ENCODE measurements around the gene FSTL4.

FSTL4 gene

GRCh38 chr5:133469846-133470245 is 142.5 kb downstream of the FSTL4 start:
- no peak for ATAC-seq (ENCODE audit: low read depth)
- DNase-seq (ENCODE audit: low spot score), result no peak
- H3K4me1 ChIP-seq (ENCODE audit: insufficient read depth, poor library complexity, severe bottlenecking), result no peaks in the 10 kb centered on the region
- TF ChIP-seq CTCF (IDR thresholded peaks at IDR 0.05; ENCODE audit: poor library complexity, severe bottlenecking), result no peak
- no peaks in the 10 kb centered on the region for H3K9me3 ChIP-seq (ENCODE audit: severe bottlenecking)
- H3K36me3 ChIP-seq (ENCODE audit: low read depth), result no peaks in the 10 kb centered on the region
- no peak overlapping the region for H3K27ac ChIP-seq (ENCODE audit: poor library complexity, severe bottlenecking)
- no peak overlapping the region for H3K4me3 ChIP-seq (ENCODE audit: severe bottlenecking)
- H3K27me3 ChIP-seq (ENCODE audit: insufficient read depth, poor library complexity, severe bottlenecking), result no peaks in the 10 kb centered on the region

- Histone ChIP-seq H3K27ac (ENCODE audit: poor library complexity, severe bottlenecking) (no peak overlapping the region), H3K9me3 (ENCODE audit: severe bottlenecking) (no peaks in the 10 kb centered on the region), H3K36me3 (ENCODE audit: low read depth) (no peaks in the 10 kb centered on the region), H3K4me1 (ENCODE audit: insufficient read depth, poor library complexity, severe bottlenecking) (no peaks in the 10 kb centered on the region), H3K27me3 (ENCODE audit: insufficient read depth, poor library complexity, severe bottlenecking) (no peaks in the 10 kb centered on the region), H3K4me3 (ENCODE audit: severe bottlenecking) (no peak overlapping the region)
- DNase-seq (ENCODE audit: low spot score) (no peak), ATAC-seq (ENCODE audit: low read depth) (no peak)
- no peak for TF ChIP-seq CTCF (IDR thresholded peaks at IDR 0.05; ENCODE audit: poor library complexity, severe bottlenecking)
These were observed 143.1 kb downstream of the FSTL4 start for GRCh38 chr5:133469252-133469651.

- no peak overlapping the region for H3K4me3 ChIP-seq (ENCODE audit: severe bottlenecking)
- no peak for TF ChIP-seq CTCF (IDR thresholded peaks at IDR 0.05; ENCODE audit: poor library complexity, severe bottlenecking)
- H3K36me3 ChIP-seq (ENCODE audit: low read depth), result no peaks in the 10 kb centered on the region
- H3K9me3 ChIP-seq (ENCODE audit: severe bottlenecking), result no peaks in the 10 kb centered on the region
- H3K27me3 ChIP-seq (ENCODE audit: insufficient read depth, poor library complexity, severe bottlenecking), result no peaks in the 10 kb centered on the region
- DNase-seq (ENCODE audit: low spot score), result no peak
- ATAC-seq (ENCODE audit: low read depth), result no peak
- no peaks in the 10 kb centered on the region for H3K4me1 ChIP-seq (ENCODE audit: insufficient read depth, poor library complexity, severe bottlenecking)
- no peak overlapping the region for H3K27ac ChIP-seq (ENCODE audit: poor library complexity, severe bottlenecking)
These were observed 143.7 kb downstream of the FSTL4 start for GRCh38 chr5:133468596-133468995.

GRCh38 chr5:133467826-133468463 is 144.4 kb downstream of the FSTL4 start:
- Histone ChIP-seq H3K27ac (ENCODE audit: poor library complexity, severe bottlenecking) (no peak overlapping the region), H3K4me3 (ENCODE audit: severe bottlenecking) (no peak overlapping the region), H3K4me1 (ENCODE audit: insufficient read depth, poor library complexity, severe bottlenecking) (no peaks in the 10 kb centered on the region), H3K36me3 (ENCODE audit: low read depth) (no peaks in the 10 kb centered on the region), H3K9me3 (ENCODE audit: severe bottlenecking) (no peaks in the 10 kb centered on the region), H3K27me3 (ENCODE audit: insufficient read depth, poor library complexity, severe bottlenecking) (no peaks in the 10 kb centered on the region)
- no peak for TF ChIP-seq CTCF (IDR thresholded peaks at IDR 0.05; ENCODE audit: poor library complexity, severe bottlenecking)
- DNase-seq (ENCODE audit: low spot score) (no peak), ATAC-seq (ENCODE audit: low read depth) (no peak)

- H3K27ac ChIP-seq (ENCODE audit: poor library complexity, severe bottlenecking), result no peak overlapping the region
- no peak for TF ChIP-seq CTCF (IDR thresholded peaks at IDR 0.05; ENCODE audit: poor library complexity, severe bottlenecking)
- no peaks in the 10 kb centered on the region for H3K27me3 ChIP-seq (ENCODE audit: insufficient read depth, poor library complexity, severe bottlenecking)
- no peaks in the 10 kb centered on the region for H3K4me1 ChIP-seq (ENCODE audit: insufficient read depth, poor library complexity, severe bottlenecking)
- no peaks in the 10 kb centered on the region for H3K36me3 ChIP-seq (ENCODE audit: low read depth)
- no peaks in the 10 kb centered on the region for H3K9me3 ChIP-seq (ENCODE audit: severe bottlenecking)
- H3K4me3 ChIP-seq (ENCODE audit: severe bottlenecking), result no peak overlapping the region
- no peak for ATAC-seq (ENCODE audit: low read depth)
- no peak for DNase-seq (ENCODE audit: low spot score)
These were observed 145.0 kb downstream of the FSTL4 start for GRCh38 chr5:133467335-133467779.

All from RWPE2 (cell line).